ENCODE results near the gene LGALS1. TPM values are rescaled to one million over a fixed set of nuclear protein-coding genes. Genes with fewer than 3 reads are reported as not detected.

LGALS1 gene
- total RNA-seq, 1 experiment from 2014 or later, result 3.2 TPM

GRCh38 chr22:37631448-37632173 is 43.8 kb upstream of the LGALS1 start:
- BruUV-seq (replicated peaks), result no TSS peak
- peaks cover 12% of the 10 kb centered on the region; the same call in 1 of the 2 replicates for H3K4me1 ChIP-seq
- Mint-ChIP-seq H3K36me3 (ENCODE audit: insufficient read depth, unreplicated experiment) (peaks cover 9% of the 10 kb centered on the region), H3K27ac (ENCODE audit: unreplicated experiment) (peak overlapping the region; percentile 61), H3K4me3 (ENCODE audit: unreplicated experiment) (no peak overlapping the region), H3K4me1 (ENCODE audit: low read depth, unreplicated experiment) (peaks cover 5% of the 10 kb centered on the region), H3K9me3 (ENCODE audit: unreplicated experiment) (no peaks in the 10 kb centered on the region), H3K27me3 (ENCODE audit: insufficient read depth, unreplicated experiment) (no peaks in the 10 kb centered on the region)
- H3K4me3 ChIP-seq (ENCODE audit: low read depth, low read length), result no peak overlapping the region
- H3K9me3 ChIP-seq, result no peaks in the 10 kb centered on the region
- DNase-seq, result no peak
- no peaks in the 10 kb centered on the region; the same call in 1 of the 2 replicates for H3K36me3 ChIP-seq (ENCODE audit: control insufficient read depth, insufficient read depth, low read length)
- CTCF ChIA-PET, result interaction anchor here (0.5 to 1.9 kb wide), 6 partner anchors 10 to 226 kb away, joined by 3 to 11 read pairs (median 6); no protein-coding TSS in a partner anchor
- no peak for TF ChIP-seq CTCF (IDR thresholded peaks at IDR 0.05; ENCODE audit: insufficient read depth in 1 of 2, low read depth in 1 of 2, low read length in 1 of 2, severe bottlenecking in 1 of 2, unreplicated experiment in 1 of 2)
- H3K27me3 ChIP-seq (replicated peaks; ENCODE audit: control insufficient read depth, insufficient read depth, low read length), result no peaks in the 10 kb centered on the region
- intact Hi-C loops (cut with micrococcal nuclease; ENCODE audit: unreplicated experiment), result no loop called here
- POLR2A ChIA-PET, result interaction anchor here (1.2 kb wide), 1 partner anchor 26 kb away, joined by 4 read pairs; no protein-coding TSS in a partner anchor

- no peak overlapping the region for H3K4me3 ChIP-seq (ENCODE audit: low read depth, low read length)
- Mint-ChIP-seq H3K4me3 (ENCODE audit: unreplicated experiment) (no peak overlapping the region), H3K4me1 (ENCODE audit: low read depth, unreplicated experiment) (peaks cover 5% of the 10 kb centered on the region), H3K27me3 (ENCODE audit: insufficient read depth, unreplicated experiment) (no peaks in the 10 kb centered on the region), H3K27ac (ENCODE audit: unreplicated experiment) (peak overlapping the region; percentile 61), H3K9me3 (ENCODE audit: unreplicated experiment) (no peaks in the 10 kb centered on the region), H3K36me3 (ENCODE audit: insufficient read depth, unreplicated experiment) (peaks cover 4% of the 10 kb centered on the region)
- no peaks in the 10 kb centered on the region for H3K27me3 ChIP-seq (replicated peaks; ENCODE audit: control insufficient read depth, insufficient read depth, low read length)
- BruUV-seq (replicated peaks), result no TSS peak
- no peak for DNase-seq
- ChIA-PET CTCF (interaction anchor here (0.5 to 1.9 kb wide), 2 partner anchors 11 to 225 kb away, joined by 7 to 11 read pairs; no protein-coding TSS in a partner anchor), POLR2A (no interaction called here)
- intact Hi-C loops (cut with micrococcal nuclease; ENCODE audit: unreplicated experiment), result no loop called here
- H3K9me3 ChIP-seq, result no peaks in the 10 kb centered on the region
- TF ChIP-seq CTCF (IDR thresholded peaks at IDR 0.05; ENCODE audit: insufficient read depth in 1 of 2, low read depth in 1 of 2, low read length in 1 of 2, severe bottlenecking in 1 of 2, unreplicated experiment in 1 of 2), result no peak
- H3K36me3 ChIP-seq (ENCODE audit: control insufficient read depth, insufficient read depth, low read length), result no peaks in the 10 kb centered on the region; the same call in 1 of the 2 replicates
- H3K4me1 ChIP-seq, result peaks cover 12% of the 10 kb centered on the region; the same call in 1 of the 2 replicates
Observed at GRCh38 chr22:37632174-37633088, 43.0 kb upstream of the LGALS1 start.

GRCh38 chr22:37633089-37633624 is 42.3 kb upstream of the LGALS1 start:
- Mint-ChIP-seq H3K4me3 (ENCODE audit: unreplicated experiment) (no peak overlapping the region), H3K27ac (ENCODE audit: unreplicated experiment) (no peak overlapping the region), H3K9me3 (ENCODE audit: unreplicated experiment) (no peaks in the 10 kb centered on the region), H3K4me1 (ENCODE audit: low read depth, unreplicated experiment) (peaks cover 5% of the 10 kb centered on the region), H3K27me3 (ENCODE audit: insufficient read depth, unreplicated experiment) (no peaks in the 10 kb centered on the region), H3K36me3 (ENCODE audit: insufficient read depth, unreplicated experiment) (peaks cover 4% of the 10 kb centered on the region)
- BruUV-seq (replicated peaks), result TSS peak; percentile 15
- peaks cover 15% of the 10 kb centered on the region; the same call in 1 of the 2 replicates for H3K4me1 ChIP-seq
- H3K36me3 ChIP-seq (ENCODE audit: control insufficient read depth, insufficient read depth, low read length), result no peaks in the 10 kb centered on the region; the same call in 1 of the 2 replicates
- no peak for DNase-seq
- no peak for TF ChIP-seq CTCF (IDR thresholded peaks at IDR 0.05; ENCODE audit: insufficient read depth in 1 of 2, low read depth in 1 of 2, low read length in 1 of 2, severe bottlenecking in 1 of 2, unreplicated experiment in 1 of 2)
- H3K4me3 ChIP-seq (ENCODE audit: low read depth, low read length), result no peak overlapping the region
- H3K9me3 ChIP-seq, result no peaks in the 10 kb centered on the region
- ChIA-PET POLR2A (no interaction called here), CTCF (interaction anchor here (0.6 to 1.0 kb wide), 2 partner anchors 25 to 29 kb away, joined by 6 to 8 read pairs; partner anchors contain the start of gene GGA1)
- H3K27me3 ChIP-seq (replicated peaks; ENCODE audit: control insufficient read depth, insufficient read depth, low read length), result no peaks in the 10 kb centered on the region
- intact Hi-C loops (cut with micrococcal nuclease; ENCODE audit: unreplicated experiment), result no loop called here

Data from Caco-2 (cell line).